Peyer's patch (tissue), 4 donors: ENCODE measurements around the gene SLC25A48.

Experiments used
- CTCF ChIP-seq, 6 experiments: fragments of 450-650 bp in 4 of 6; fragments of 200-600 bp in 2 of 6; sonication (generic) in 1 of 6; IDR thresholded peaks; one replicate each; pipeline ENCODE4 v1.5.1; 2017 to 2019; ENCODE audit warnings: antibody characterized with exemption in 6 of 6, mild to moderate bottlenecking in 3 of 6, moderate library complexity in 1 of 6
- POLR2A ChIP-seq, 2 donors: fragments of 450-650 bp; IDR thresholded peaks; one replicate each; pipeline ENCODE4 v1.5.1; 2017; ENCODE audit warnings: antibody characterized with exemption in 2 of 2, mild to moderate bottlenecking in 2 of 2, moderate library complexity in 2 of 2

GRCh38 chr5:135851186-135851914 lies 16.9 kb downstream of the SLC25A48 start:
- TF ChIP-seq CTCF (IDR thresholded peaks at IDR 0.05) = no peak
- no peak for TF ChIP-seq POLR2A (IDR thresholded peaks at IDR 0.05)
